Hepatocyte (in vitro differentiated cells): Measurements from ENCODE around the gene SAFB2.

Source experiments
- CTCF ChIP-seq: fragments of 200-600 bp; sonication (generic); IDR thresholded peaks from 2 replicates; pipeline ENCODE4 v1.5.1; 2016; ENCODE audit warnings: antibody characterized with exemption, mild to moderate bottlenecking; ENCODE audit not compliant: poor library complexity
- EZH2 ChIP-seq: fragments of 200-600 bp; sonication (generic); IDR thresholded peaks from 2 replicates; pipeline ENCODE4 v1.6.1; 2016; ENCODE audit warnings: antibody characterized with exemption, mild to moderate bottlenecking, borderline replicate concordance
- EZH2phosphoT487 ChIP-seq: fragments of 200-600 bp; sonication (generic); IDR thresholded peaks from one replicate; pipeline ENCODE4 v1.6.1; 2018; ENCODE audit warnings: antibody characterized with exemption, mild to moderate bottlenecking, low read depth, moderate library complexity; ENCODE audit not compliant: unreplicated experiment, severe bottlenecking

DNA sequence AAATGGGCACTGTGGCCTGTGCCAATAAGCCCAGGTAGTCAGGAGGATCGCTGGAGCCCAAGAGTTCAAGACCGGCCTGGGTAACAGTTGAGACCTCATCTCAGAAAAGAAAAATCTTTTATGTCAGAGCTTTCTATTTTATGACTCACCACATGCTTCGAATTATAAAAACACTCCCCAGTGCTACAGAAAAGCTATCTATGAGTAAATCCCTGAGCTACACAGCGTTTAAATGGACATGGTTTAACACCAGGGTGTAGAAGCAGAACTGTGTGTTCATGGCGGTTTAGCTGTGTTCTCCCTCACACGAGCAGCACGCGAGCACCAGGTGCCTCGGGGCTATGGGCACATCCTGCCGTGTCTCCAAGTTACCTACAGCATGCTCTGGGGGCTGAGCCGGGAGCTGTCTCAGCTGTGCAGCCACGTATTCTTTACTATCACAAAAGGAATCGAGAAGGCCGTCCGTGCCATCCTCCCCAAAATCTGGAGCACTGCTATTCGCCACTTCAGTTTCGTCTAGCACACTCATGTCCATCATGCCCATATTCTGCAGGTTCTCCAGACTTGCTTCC, 6.7 kb downstream of the SAFB2 start:
- no peak for TF ChIP-seq CTCF
- no peak for TF ChIP-seq EZH2
- TF ChIP-seq EZH2phosphoT487: no peak
